ENCODE results near the gene CENPX. TPM values are rescaled to one million over a fixed set of nuclear protein-coding genes. Genes with fewer than 3 reads are reported as not detected.

CENPX gene
- total RNA-seq, 2 donors from 2014 or later: 36.5 to 47.6 TPM

GRCh38 chr17:82052638-82053059 lies 30.0 kb upstream of the CENPX start:
- H3K27ac ChIP-seq: peak overlapping the region in 1 of 2 donors; percentile 13
- H3K9me3 ChIP-seq: no peaks in the 10 kb centered on the region
- no peak for TF ChIP-seq CTCF (IDR thresholded peaks at IDR 0.05)
- H3K4me1 ChIP-seq: peaks cover 0 to 32% of the 10 kb centered on the region in 2 donors
- H3K4me3 ChIP-seq: peak overlapping the region; percentile 83 to 87
- no peak for DNase-seq (ENCODE audit: low spot score)
- H3K27me3 ChIP-seq: no peaks in the 10 kb centered on the region
- H3K36me3 ChIP-seq: peaks cover 54% of the 10 kb centered on the region

- TF ChIP-seq CTCF (IDR thresholded peaks at IDR 0.05): no peak
- Histone ChIP-seq H3K9me3 (no peaks in the 10 kb centered on the region), H3K4me1 (peaks cover 0 to 32% of the 10 kb centered on the region in 2 donors), H3K27me3 (no peaks in the 10 kb centered on the region), H3K36me3 (peaks cover 51% of the 10 kb centered on the region), H3K27ac (peak within 1 kb of the TSS; percentile 53 to 59), H3K4me3 (peak within 1 kb of the TSS; percentile 83 to 87)
- DNase-seq (ENCODE audit: low spot score): no peak
These were observed 29.3 kb upstream of the CENPX start, which contains the start of the genes GPS1 and RFNG for GRCh38 chr17:82051776-82052637. TSS of gene GPS1 (plus strand) at chr17:82051898. CDS start at chr17:82051932, 34 bp downstream. TSS of gene RFNG (minus strand) at chr17:82051811. CDS start at chr17:82051766, 45 bp downstream.

- Histone ChIP-seq H3K9me3 (no peaks in the 10 kb centered on the region), H3K27me3 (no peaks in the 10 kb centered on the region), H3K36me3 (peaks cover 41% of the 10 kb centered on the region), H3K4me3 (peak overlapping the region; percentile 83 to 87), H3K27ac (peak overlapping the region; percentile 53 to 59), H3K4me1 (peaks cover 0 to 32% of the 10 kb centered on the region in 2 donors)
- DNase-seq (ENCODE audit: low spot score): no peak
- no peak for TF ChIP-seq CTCF (IDR thresholded peaks at IDR 0.05)
These were observed 28.3 kb upstream of the CENPX start for GRCh38 chr17:82050761-82051641.

- no peak overlapping the region for H3K27ac ChIP-seq
- TF ChIP-seq CTCF (IDR thresholded peaks at IDR 0.05): no peak
- peaks cover 0 to 32% of the 10 kb centered on the region in 2 donors for H3K4me1 ChIP-seq
- H3K27me3 ChIP-seq: no peaks in the 10 kb centered on the region
- peak overlapping the region; percentile 83 to 87 for H3K4me3 ChIP-seq
- peaks cover 33% of the 10 kb centered on the region for H3K36me3 ChIP-seq
- DNase-seq (ENCODE audit: low spot score): no peak
- H3K9me3 ChIP-seq: no peaks in the 10 kb centered on the region
These were observed 27.6 kb upstream of the CENPX start for GRCh38 chr17:82050152-82050760.

GRCh38 chr17:82049521-82049971 lies 26.9 kb upstream of the CENPX start:
- TF ChIP-seq CTCF (IDR thresholded peaks at IDR 0.05): no peak
- Histone ChIP-seq H3K4me3 (no peak overlapping the region), H3K27me3 (no peaks in the 10 kb centered on the region), H3K27ac (no peak overlapping the region), H3K36me3 (peaks cover 26% of the 10 kb centered on the region), H3K9me3 (no peaks in the 10 kb centered on the region), H3K4me1 (peaks cover 0 to 32% of the 10 kb centered on the region in 2 donors)
- no peak for DNase-seq (ENCODE audit: low spot score)
